IMR-90 (cell line): ENCODE measurements around the gene SFTPB. TPM values are rescaled to one million over a fixed set of nuclear protein-coding genes. Genes with fewer than 3 reads are reported as not detected.
"Not testable (repeated sequence)": the region's sequence is repeated elsewhere in the genome, so short reads cannot be mapped to it uniquely, and the experiment has no call there.

Source experiments
- ATAC-seq: fragments of 200-7000 bp; cut with Tn5 transposase; 2 replicates; pipeline ENCODE4 v1.9.1; 2020; ENCODE audit warnings: low read depth, mild to moderate bottlenecking, moderate library complexity
- BruUV-seq: library from RNA; stranded (reverse); fragments of 400-500 nt; replicated peaks from 2 replicates; lab custom pipeline; 2021; lab: Mats Ljungman, UMichigan
- CTCF ChIA-PET: fragments of 300-600 bp; formaldehyde crosslinking; extraction: SDS; loops from one replicate; lab custom pipeline; 2021; ENCODE audit warnings: antibody characterized with exemption; lab: Yijun Ruan, JAX
- POLR2A ChIA-PET: fragments of 300-600 bp; sonication (Branson Sonifier 250); formaldehyde crosslinking; loops from one replicate; lab custom pipeline; 2022; ENCODE audit warnings: antibody characterized with exemption; ENCODE audit not compliant: unreplicated experiment; lab: Charles Lee
- DNase-seq: peaks from one replicate; pipeline ENCODE4 v3.0.0; 2013
- H2AFZ ChIP-seq: replicated peaks from 2 replicates; pipeline ENCODE3; 2013; ENCODE audit warnings: low read length, mild to moderate bottlenecking; ENCODE audit not compliant: poor library complexity
- H2AK5ac ChIP-seq: 2 replicates; pipeline ENCODE4 v1.6.1; 2013; ENCODE audit warnings: low read depth, low read length, inconsistent platforms
- H2AK9ac ChIP-seq: replicated peaks from 2 replicates; pipeline ENCODE3; 2013; ENCODE audit warnings: mild to moderate bottlenecking, low read depth, low read length, moderate library complexity; ENCODE audit not compliant: poor library complexity
- H2BK120ac ChIP-seq: 2 replicates; pipeline ENCODE4 v1.6.1; 2013; ENCODE audit warnings: low read depth, low read length, inconsistent platforms
- H2BK15ac ChIP-seq: 3 replicates; pipeline ENCODE4 v1.6.1; 2013; ENCODE audit warnings: low read depth, low read length, inconsistent platforms
- H2BK20ac ChIP-seq: 2 replicates; pipeline ENCODE4 v1.6.1; 2013; ENCODE audit warnings: low read depth, mild to moderate bottlenecking, inconsistent platforms, low read length, moderate library complexity
- H2BK5ac ChIP-seq: 2 replicates; pipeline ENCODE4 v1.6.1; 2013; ENCODE audit warnings: mild to moderate bottlenecking, low read depth, low read length, inconsistent platforms; ENCODE audit not compliant: poor library complexity, severe bottlenecking
- H3K14ac ChIP-seq: replicated peaks from 2 replicates; pipeline ENCODE4 v1.6.1; 2013; ENCODE audit warnings: low read depth, low read length, inconsistent platforms
- H3K18ac ChIP-seq: 2 replicates; pipeline ENCODE4 v1.6.1; 2013; ENCODE audit warnings: low read depth, low read length, control low read depth
- H3K23ac ChIP-seq: 2 replicates; pipeline ENCODE4 v1.6.1; 2013; ENCODE audit warnings: low read depth, low read length, inconsistent platforms
- H3K27ac ChIP-seq: 2 replicates; pipeline ENCODE4 v1.5.1; 2013; ENCODE audit warnings: mild to moderate bottlenecking, control low read depth, low read length; ENCODE audit not compliant: insufficient read depth
- H3K27me3 ChIP-seq: 2 replicates; pipeline ENCODE4 v1.6.1; 2013; ENCODE audit warnings: low read length; ENCODE audit not compliant: control insufficient read depth, insufficient read depth
- H3K36me3 ChIP-seq: 2 replicates; pipeline ENCODE4 v1.6.1; 2013; ENCODE audit warnings: low read length, mixed read lengths; ENCODE audit not compliant: control insufficient read depth, insufficient read depth
- H3K4ac ChIP-seq: 2 replicates; pipeline ENCODE4 v1.6.1; 2013; ENCODE audit warnings: low read depth, low read length, inconsistent platforms
- H3K4me1 ChIP-seq: 2 replicates; pipeline ENCODE4 v1.6.1; 2013; ENCODE audit warnings: low read length, mixed read lengths; ENCODE audit not compliant: control insufficient read depth, insufficient read depth
- H3K4me2 ChIP-seq: 2 replicates; pipeline ENCODE4 v1.6.1; 2013; ENCODE audit warnings: low read depth, mild to moderate bottlenecking, control low read depth, low read length, moderate library complexity
- H3K4me3 ChIP-seq: 2 replicates; pipeline ENCODE4 v1.5.1; 2013; ENCODE audit warnings: low read depth, mild to moderate bottlenecking, control low read depth, low read length, moderate library complexity; ENCODE audit not compliant: insufficient read depth
- H3K56ac ChIP-seq: 2 replicates; pipeline ENCODE4 v1.6.1; 2013; ENCODE audit warnings: low read length, inconsistent platforms; ENCODE audit not compliant: insufficient read depth; ENCODE audit errors: extremely low read depth
- H3K79me1 ChIP-seq, 2 experiments: 2 replicates each; pipeline ENCODE4 v1.6.1; 2013; ENCODE audit warnings: low read length in 2 of 2, inconsistent platforms in 1 of 2, low read depth in 1 of 2
- H3K9ac ChIP-seq: 2 replicates; pipeline ENCODE4 v1.6.1; 2013; ENCODE audit warnings: low read depth, low read length, control low read depth
- H3K9me1 ChIP-seq: 2 replicates; pipeline ENCODE4 v1.6.1; 2013; ENCODE audit warnings: low read length, inconsistent platforms; ENCODE audit not compliant: insufficient read depth
- H3K9me3 ChIP-seq: 2 replicates; pipeline ENCODE4 v1.6.1; 2013; ENCODE audit warnings: low read length; ENCODE audit not compliant: control insufficient read depth, insufficient read depth
- H4K20me1 ChIP-seq: 2 replicates; pipeline ENCODE4 v1.6.1; 2013; ENCODE audit warnings: low read length, inconsistent platforms; ENCODE audit not compliant: insufficient read depth
- H4K5ac ChIP-seq: 2 replicates; pipeline ENCODE4 v1.6.1; 2013; ENCODE audit warnings: mild to moderate bottlenecking, low read depth, low read length, control low read depth
- H4K8ac ChIP-seq, 2 experiments: 2 replicates each; pipeline ENCODE4 v1.6.1; 2013; ENCODE audit warnings: low read depth in 2 of 2, low read length in 2 of 2, control low read depth in 1 of 2, inconsistent platforms in 1 of 2
- H4K91ac ChIP-seq: 2 replicates; pipeline ENCODE4 v1.6.1; 2013; ENCODE audit warnings: low read depth, low read length, inconsistent platforms; ENCODE audit not compliant: insufficient read depth
- WGBS, 2 experiments: methylation state at CpG; one replicate each; pipeline versions ENCODE4 v1.1.5 to v1.1.7; 2013; ENCODE audit warnings: missing lambda C conversion rate in 2 of 2; ENCODE audit not compliant: insufficient read length in 1 of 2; ENCODE audit errors: extremely low coverage in 2 of 2; 5-methylcytosine and 5-hydroxymethylcytosine counted together
- dilution Hi-C: fragments of 300-500 bp; cut with HindIII; formaldehyde crosslinking; loops from one replicate; pipeline ENCODE4 v1.14.3; 2018; ENCODE audit warnings: low sequenced_read_pairs; ENCODE audit not compliant: unreplicated experiment
- in situ Hi-C: fragments of 300-500 bp; cut with MboI; formaldehyde crosslinking; loops from 3 replicates; pipeline ENCODE4 v1.14.3; 2019; ENCODE audit warnings: low sequenced_read_pairs, inconsistent platforms, mixed read lengths
- intact Hi-C: fragments of 100-400 bp; cut with micrococcal nuclease; formaldehyde crosslinking; loops from 2 replicates; pipeline ENCODE4 v1.10.0; 2022
- polyA plus RNA-seq, 3 experiments: library from polyadenylated mRNA; depleted of rRNA; stranded (reverse); fragments of >200 nt; gene quantifications; 2 replicates each; pipeline ENCODE4 v1.2.3, GENCODE V29; 2012; ENCODE audit warnings: low replicate concordance in 1 of 3
- total RNA-seq: library from RNA; depleted of rRNA; stranded (reverse); fragments of >200 nt; gene quantifications from 2 replicates; pipeline ENCODE4 v1.2.3, GENCODE V29; 2012

Gene SFTPB
- total and polyA plus RNA-seq, 2 of the 4 experiments (the other 2 are of a cell fraction) = not detected

- H2BK15ac ChIP-seq, H4K8ac ChIP-seq, in situ Hi-C loops, H2BK20ac ChIP-seq, H4K20me1 ChIP-seq, H3K27me3 ChIP-seq, H3K9me3 ChIP-seq, H3K4me3 ChIP-seq, H3K4me1 ChIP-seq, ATAC-seq, H2AK5ac ChIP-seq, H4K91ac ChIP-seq, H3K9me1 ChIP-seq, H2AK9ac ChIP-seq, H3K9ac ChIP-seq, H3K18ac ChIP-seq, H4K5ac ChIP-seq, CTCF ChIA-PET, BruUV-seq, DNase-seq, H3K4ac ChIP-seq, H3K79me1 ChIP-seq, intact Hi-C loops, H3K23ac ChIP-seq, POLR2A ChIA-PET, H2BK5ac ChIP-seq, H3K14ac ChIP-seq, H3K56ac ChIP-seq, dilution Hi-C loops, H2AFZ ChIP-seq, H3K4me2 ChIP-seq, H3K36me3 ChIP-seq, H2BK120ac ChIP-seq, H3K27ac ChIP-seq: not testable (repeated sequence)
- WGBS, 2 experiments = 84% methylated on average over 8 of the region's 13 CpGs; no CpG with 5 or more reads in 1 of the 2 experiments
Observed at GRCh38 chr2:85670416-85670815, 2.4 kb upstream of the SFTPB start.
